Nephron (organoid): Measurements from ENCODE around the gene CFL1.

Experiments
- H3K27ac Mint-ChIP-seq, 3 experiments: 2 replicates each; pipeline ENCODE4 v1.8.0; 2020; ENCODE audit warnings: mixed read lengths in 3 of 3, mild to moderate bottlenecking in 2 of 3, moderate library complexity in 1 of 3
- H3K27me3 Mint-ChIP-seq: 2 replicates; pipeline ENCODE4 v1.8.0; 2021; ENCODE audit warnings: low read depth, mild to moderate bottlenecking, moderate library complexity, mixed read lengths
- H3K36me3 Mint-ChIP-seq: 2 replicates; pipeline ENCODE4 v1.8.0; 2020; ENCODE audit warnings: low read depth, mixed read lengths
- H3K4me1 Mint-ChIP-seq: 2 replicates; pipeline ENCODE4 v1.8.0; 2020; ENCODE audit warnings: mixed read lengths
- H3K4me3 Mint-ChIP-seq, 3 experiments: 2 replicates each; pipeline ENCODE4 v1.8.0; 2020; ENCODE audit warnings: mild to moderate bottlenecking in 3 of 3, mixed read lengths in 3 of 3, moderate library complexity in 2 of 3
- H3K9me3 Mint-ChIP-seq: 2 replicates; pipeline ENCODE4 v1.8.0; 2020; ENCODE audit warnings: mixed read lengths
- CTCF ChIP-seq, 3 experiments: fragments of 200-600 bp; sonication (generic); IDR thresholded peaks; one replicate each; pipeline ENCODE4 v1.5.0; 2021; ENCODE audit warnings: antibody characterized with exemption in 3 of 3; ENCODE audit not compliant: unreplicated experiment in 3 of 3

CFL1 gene

GRCh38 chr11:65880844-65881421, 23.0 kb upstream of the CFL1 start:
- no peak overlapping the region for H3K27ac Mint-ChIP-seq
- H3K36me3 Mint-ChIP-seq = peaks cover 18% of the 10 kb centered on the region
- peaks cover 5% of the 10 kb centered on the region for H3K4me1 Mint-ChIP-seq
- TF ChIP-seq CTCF (IDR thresholded peaks at IDR 0.05; ENCODE audit: unreplicated experiment in 3 of 3) = no peak
- H3K27me3 Mint-ChIP-seq = no peaks in the 10 kb centered on the region
- no peak overlapping the region for H3K4me3 Mint-ChIP-seq
- H3K9me3 Mint-ChIP-seq = no peaks in the 10 kb centered on the region

- Mint-ChIP-seq H3K36me3 (peaks cover 16% of the 10 kb centered on the region), H3K27ac (no peak overlapping the region), H3K4me3 (no peak overlapping the region), H3K4me1 (peaks cover 5% of the 10 kb centered on the region), H3K27me3 (no peaks in the 10 kb centered on the region), H3K9me3 (no peaks in the 10 kb centered on the region)
- no peak for TF ChIP-seq CTCF (IDR thresholded peaks at IDR 0.05; ENCODE audit: unreplicated experiment in 3 of 3)
These were observed 22.0 kb upstream of the CFL1 start for GRCh38 chr11:65880027-65880426.

- Mint-ChIP-seq H3K27me3 (no peaks in the 10 kb centered on the region), H3K9me3 (no peaks in the 10 kb centered on the region), H3K4me3 (no peak within 1 kb of the TSS), H3K27ac (no peak within 1 kb of the TSS), H3K36me3 (peaks cover 12% of the 10 kb centered on the region), H3K4me1 (peaks cover 3% of the 10 kb centered on the region)
- no peak for TF ChIP-seq CTCF (IDR thresholded peaks at IDR 0.05; ENCODE audit: unreplicated experiment in 3 of 3)
These were observed 21.6 kb upstream of the CFL1 start, which contains the start of gene CTSW for GRCh38 chr11:65879617-65880016. Gene CTSW (plus strand): TSS chr11:65879837. CDS start chr11:65879855, 18 bp downstream.

GRCh38 chr11:65873318-65874156, 15.6 kb upstream of the CFL1 start:
- H3K4me3 Mint-ChIP-seq = peak overlapping the region; percentile 93 to 100 (median 98)
- peaks cover 4% of the 10 kb centered on the region for H3K36me3 Mint-ChIP-seq
- no peaks in the 10 kb centered on the region for H3K27me3 Mint-ChIP-seq
- H3K4me1 Mint-ChIP-seq = peaks cover 3% of the 10 kb centered on the region
- H3K27ac Mint-ChIP-seq = peak overlapping the region; percentile 86 to 96 (median 93)
- no peaks in the 10 kb centered on the region for H3K9me3 Mint-ChIP-seq
- TF ChIP-seq CTCF (IDR thresholded peaks at IDR 0.05; ENCODE audit: unreplicated experiment in 3 of 3) = no peak

- TF ChIP-seq CTCF (IDR thresholded peaks at IDR 0.05; ENCODE audit: unreplicated experiment in 3 of 3) = no peak
- H3K4me3 Mint-ChIP-seq = peak within 1 kb of the TSS; percentile 93 to 100 (median 98)
These were observed 14.8 kb upstream of the CFL1 start, which contains the start of gene EFEMP2 for GRCh38 chr11:65872586-65873317. Gene EFEMP2 (minus strand): TSS chr11:65872800. CDS start chr11:65872354, 446 bp downstream.

More at GRCh38 chr11:65872586-65873317, 14.8 kb upstream of the CFL1 start, which contains the start of gene EFEMP2:
- Mint-ChIP-seq H3K27me3 (no peaks in the 10 kb centered on the region), H3K27ac (peak within 1 kb of the TSS; percentile 86 to 96 (median 93)), H3K9me3 (no peaks in the 10 kb centered on the region), H3K36me3 (peaks cover 10% of the 10 kb centered on the region), H3K4me1 (peaks cover 3% of the 10 kb centered on the region)
